GM15510 (cell line): ENCODE results near the gene FKBP2.

Experiments used
- POLR2A ChIP-seq: IDR thresholded peaks from 3 replicates; pipeline ENCODE4 v1.6.1; 2011; ENCODE audit warnings: borderline replicate concordance; ENCODE audit not compliant: insufficient read length; ENCODE audit errors: extremely low read depth

Gene FKBP2

DNA sequence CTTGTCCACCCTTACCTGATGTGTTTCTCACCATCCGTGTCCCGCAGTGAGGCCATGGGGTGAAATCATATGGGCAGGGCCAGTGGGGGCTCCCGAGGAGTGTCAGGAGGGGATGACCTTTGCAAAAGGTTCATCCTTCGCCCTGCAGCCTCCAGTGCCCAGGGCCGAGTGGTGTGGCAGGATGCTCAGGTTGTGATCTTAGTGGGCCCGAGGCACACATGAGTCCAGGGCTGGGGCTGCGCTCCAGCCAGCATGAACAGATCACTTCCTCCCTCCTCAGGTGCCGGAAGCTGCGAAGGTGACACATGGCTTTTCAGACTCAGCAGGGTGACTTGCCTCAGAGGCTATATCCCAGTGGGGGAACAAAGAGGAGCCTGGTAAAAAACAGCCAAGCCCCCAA, 2.8 kb upstream of the FKBP2 start:
- TF ChIP-seq POLR2A = no peak

DNA sequence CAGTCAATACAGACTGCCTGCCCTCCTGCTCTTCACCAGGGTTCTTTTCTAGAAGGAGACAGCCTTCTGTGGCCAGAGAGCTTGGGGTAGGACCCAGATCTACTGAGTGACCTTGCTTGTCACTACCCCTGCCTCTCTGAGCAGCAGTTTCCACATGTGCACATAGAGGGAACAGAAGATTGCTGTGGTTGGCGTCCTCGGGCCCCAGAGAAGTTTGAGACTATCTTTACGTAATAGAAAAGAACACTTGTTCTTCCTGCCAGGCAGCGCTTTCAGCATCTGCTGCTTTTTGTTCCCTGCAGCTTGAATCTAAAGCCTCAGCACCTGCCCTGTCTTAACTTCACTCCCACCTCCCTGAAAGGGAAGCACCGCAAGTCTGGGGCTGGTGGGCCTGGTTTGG, 1.9 kb upstream of the FKBP2 start:
- TF ChIP-seq POLR2A = no peak

DNA sequence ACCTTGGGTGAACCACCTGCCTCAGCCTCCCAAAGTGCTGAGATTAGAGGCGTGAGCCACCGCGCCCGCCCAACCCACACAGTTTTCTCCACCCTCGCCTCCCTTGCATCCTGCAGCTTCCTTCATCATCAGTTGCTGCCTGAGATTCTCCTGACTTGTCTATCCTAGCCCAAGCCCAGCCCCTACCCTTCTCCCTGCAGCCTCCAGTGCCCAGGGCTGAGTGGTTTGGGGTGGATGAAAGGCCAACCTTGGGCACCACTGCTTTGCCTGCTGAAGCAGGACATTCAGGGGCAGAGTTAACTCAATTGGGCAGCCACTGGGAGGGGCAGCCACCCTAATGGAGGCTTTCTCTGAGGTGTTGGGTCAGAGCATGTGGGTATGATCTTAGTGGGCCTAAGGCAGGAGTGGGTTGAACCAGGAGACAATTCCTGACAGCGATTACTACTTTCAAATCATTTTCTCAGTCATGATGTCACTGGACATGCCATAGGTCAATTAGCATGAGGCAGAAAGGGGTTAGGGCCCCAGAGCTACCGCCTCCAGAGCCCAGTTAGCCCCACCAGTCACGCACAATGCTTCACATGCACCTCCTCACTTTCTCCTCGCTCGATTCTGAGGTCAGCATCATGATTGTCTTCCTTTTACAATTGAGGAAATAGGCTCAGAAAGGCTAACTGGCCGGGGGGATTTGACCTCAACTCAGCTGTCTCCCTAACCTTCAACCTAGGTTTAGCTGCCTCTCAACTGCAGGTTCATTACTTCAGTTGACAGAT, 1.0 kb upstream of the FKBP2 start:
- TF ChIP-seq POLR2A = no peak

DNA sequence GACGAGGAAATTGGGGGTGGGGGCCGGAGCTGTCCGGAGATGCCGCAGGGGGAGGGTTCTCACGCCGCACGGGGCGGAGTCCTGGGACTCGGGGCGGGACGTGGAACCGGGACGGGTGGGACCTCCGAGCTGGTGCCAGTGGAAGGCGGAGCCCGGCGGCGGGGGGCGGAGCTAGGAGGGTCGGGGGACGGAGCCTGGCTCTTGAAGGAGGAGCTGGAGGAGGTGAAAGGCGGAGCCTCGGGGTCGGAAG, 271 bp downstream of the FKBP2 start:
- TF ChIP-seq POLR2A = no peak

DNA sequence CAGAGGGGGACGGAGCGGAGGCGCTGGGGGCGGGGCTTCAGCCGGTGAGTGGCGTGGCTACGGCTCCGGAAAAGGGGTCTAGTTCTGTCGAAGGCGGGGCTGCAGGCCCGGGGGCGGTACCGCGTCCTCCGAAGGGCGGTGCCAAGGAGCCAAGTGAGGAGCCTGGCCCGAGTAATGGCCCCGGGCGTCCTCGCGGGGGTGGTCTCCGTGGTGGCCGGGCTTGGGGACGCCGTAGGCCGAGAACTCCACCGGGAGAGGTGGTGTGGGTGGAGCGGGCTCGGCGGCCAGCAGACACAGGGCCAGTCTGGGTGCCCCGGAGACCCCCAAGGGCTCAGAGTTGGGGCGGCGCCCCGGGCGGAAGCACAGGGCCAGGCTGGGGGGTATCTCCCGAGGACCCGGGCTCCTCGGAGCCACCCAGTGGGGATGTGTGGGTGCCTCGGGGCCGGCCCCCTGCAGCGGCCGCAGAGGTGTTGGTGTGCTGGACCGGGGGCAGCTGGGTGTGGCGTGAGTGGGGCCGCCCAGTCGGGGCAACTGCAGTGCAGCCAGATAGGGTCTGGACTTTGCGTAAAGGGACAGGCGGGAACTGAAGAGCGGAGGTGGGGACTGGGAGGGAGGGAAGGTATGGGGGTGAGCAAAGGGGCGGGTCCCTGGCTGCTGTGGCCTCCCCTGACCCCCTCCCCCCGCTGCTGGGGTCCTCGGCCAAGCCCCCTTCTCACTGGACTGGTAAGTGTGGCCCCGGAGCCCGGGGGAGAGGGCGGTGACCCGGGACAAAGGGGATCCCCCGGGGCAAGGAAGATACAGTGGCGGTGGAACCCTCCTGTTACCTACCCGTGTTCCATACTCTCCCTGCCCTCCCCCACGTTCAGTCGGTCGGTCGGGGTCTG, 838 bp downstream of the FKBP2 start:
- TF ChIP-seq POLR2A = peak; percentile 70

DNA sequence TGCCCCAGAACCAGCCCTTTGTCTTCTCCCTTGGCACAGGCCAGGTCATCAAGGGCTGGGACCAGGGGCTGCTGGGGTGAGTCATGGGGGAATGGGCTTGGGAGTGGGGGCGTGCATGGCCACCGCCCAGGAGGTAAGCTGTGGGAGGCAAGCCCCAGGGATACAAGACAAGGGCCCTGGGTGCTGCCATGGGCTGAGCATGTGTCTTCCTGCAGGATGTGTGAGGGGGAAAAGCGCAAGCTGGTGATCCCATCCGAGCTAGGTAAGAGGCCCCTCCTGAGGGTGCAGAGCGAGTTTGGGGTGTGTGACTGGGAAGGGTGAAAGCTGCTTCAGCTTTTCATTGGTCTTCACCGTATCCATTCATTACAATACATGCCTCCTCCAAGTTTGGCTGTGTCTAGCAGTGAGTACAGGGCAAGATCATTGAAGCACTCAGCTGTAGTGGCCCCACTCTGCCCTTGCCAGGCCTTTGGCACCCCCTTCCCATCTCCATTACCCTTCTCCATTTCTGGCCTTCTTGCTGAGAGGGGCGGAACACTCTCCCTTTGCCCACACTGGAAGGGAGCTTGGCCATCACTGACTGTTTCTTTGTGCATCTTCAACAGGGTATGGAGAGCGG, 2.5 kb downstream of the FKBP2 start:
- TF ChIP-seq POLR2A = peak; percentile 2

DNA sequence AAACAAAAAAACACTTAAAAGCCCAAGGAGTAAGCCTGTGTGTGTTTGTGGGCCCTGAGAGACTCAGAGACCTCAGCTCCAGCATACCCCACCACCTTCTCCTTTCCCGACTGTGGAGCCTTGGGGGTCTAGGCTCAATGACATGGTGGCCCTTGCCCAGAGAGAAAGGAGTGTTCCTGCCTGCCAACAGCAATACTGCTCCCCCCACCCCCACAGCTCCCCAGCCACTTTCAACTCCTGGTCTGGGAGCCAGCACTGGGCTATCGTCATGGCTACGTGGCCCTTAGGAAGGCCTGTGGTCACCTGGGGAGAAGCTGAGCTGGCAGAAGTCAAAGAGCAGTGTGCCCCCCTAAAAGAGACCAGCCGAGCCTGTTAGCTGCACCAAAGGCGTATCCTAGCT, 3.2 kb downstream of the FKBP2 start:
- TF ChIP-seq POLR2A = no peak

DNA sequence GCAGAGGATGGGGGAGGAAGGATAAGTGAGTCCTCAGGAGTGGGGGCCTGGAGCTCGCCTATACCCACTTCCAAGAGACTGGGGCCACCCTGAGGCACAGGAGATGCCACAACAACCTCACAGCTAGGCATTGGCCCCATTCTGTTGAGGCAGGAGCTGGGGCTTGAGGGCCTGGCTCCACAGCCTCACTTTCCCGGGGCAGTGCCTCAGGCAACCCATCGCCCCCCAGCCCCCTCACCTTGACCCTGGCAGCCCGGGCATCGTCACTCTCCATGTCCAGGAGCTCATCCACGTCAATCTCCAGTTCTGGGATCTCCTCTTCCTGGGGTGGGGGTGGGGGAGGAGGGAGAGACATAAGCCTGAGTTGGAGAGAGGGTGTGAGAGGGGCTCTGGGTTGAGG, 4.1 kb downstream of the FKBP2 start:
- TF ChIP-seq POLR2A = peak; percentile 24

DNA sequence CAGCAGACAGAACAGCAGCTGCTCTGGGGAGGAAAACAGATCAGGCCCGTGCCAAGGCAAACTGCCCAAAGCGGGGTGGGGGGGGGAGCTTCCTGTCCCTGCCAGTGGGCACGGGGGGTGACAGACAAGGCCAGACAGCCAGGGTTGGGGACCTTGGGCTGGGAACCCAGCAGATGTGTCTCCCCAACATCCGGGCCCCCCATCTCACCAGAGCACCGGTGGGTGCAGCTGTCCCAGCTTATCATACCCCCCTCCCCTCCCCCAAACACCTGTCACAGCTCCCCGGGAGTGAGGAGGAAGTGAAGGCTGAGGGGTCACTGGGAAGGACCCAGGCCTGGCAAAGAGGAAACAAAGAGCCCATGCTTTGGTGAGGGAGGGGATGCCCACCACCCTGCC, 4.5 kb downstream of the FKBP2 start:
- TF ChIP-seq POLR2A = no peak

DNA sequence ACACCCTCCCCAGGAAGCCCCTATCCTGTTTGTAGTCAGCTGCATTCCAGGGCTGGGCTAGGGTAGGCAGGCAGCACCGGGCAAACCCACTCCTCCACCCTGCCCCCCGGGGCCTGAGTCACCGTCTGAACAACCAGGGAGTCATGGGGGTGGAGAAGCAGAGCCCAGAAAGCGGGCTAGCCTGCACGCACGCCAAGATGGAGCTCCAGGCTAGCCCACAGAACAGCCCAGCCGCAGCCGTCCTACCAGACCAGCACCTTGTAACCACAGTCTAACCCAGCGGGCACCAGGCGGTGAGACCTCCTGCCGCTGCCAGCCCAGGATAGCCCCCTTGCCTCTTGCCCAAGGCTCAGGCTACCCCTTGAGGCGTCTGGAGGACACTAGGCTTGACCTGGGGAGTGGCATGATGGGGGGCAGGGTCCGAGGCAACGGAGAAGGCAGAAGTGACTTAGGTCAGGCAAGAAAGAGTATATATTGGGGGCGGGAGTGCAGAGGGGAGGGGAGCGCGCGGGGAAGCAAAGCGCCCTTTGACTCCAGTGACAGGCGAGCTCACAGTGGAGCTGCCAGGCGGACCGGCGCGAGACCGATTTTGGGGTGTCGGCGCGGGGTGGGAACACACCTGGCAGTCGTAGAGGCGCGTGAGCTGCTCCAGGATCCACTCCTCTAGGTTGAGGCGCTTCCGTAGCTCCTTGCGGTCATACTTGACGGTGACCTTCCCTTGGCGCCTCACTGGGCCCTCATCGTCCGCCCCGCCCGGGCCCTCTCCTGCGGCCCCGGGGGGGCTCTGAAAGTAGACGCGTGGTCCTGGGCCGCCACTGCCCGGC, 5.1 kb downstream of the FKBP2 start:
- no peak for TF ChIP-seq POLR2A

DNA sequence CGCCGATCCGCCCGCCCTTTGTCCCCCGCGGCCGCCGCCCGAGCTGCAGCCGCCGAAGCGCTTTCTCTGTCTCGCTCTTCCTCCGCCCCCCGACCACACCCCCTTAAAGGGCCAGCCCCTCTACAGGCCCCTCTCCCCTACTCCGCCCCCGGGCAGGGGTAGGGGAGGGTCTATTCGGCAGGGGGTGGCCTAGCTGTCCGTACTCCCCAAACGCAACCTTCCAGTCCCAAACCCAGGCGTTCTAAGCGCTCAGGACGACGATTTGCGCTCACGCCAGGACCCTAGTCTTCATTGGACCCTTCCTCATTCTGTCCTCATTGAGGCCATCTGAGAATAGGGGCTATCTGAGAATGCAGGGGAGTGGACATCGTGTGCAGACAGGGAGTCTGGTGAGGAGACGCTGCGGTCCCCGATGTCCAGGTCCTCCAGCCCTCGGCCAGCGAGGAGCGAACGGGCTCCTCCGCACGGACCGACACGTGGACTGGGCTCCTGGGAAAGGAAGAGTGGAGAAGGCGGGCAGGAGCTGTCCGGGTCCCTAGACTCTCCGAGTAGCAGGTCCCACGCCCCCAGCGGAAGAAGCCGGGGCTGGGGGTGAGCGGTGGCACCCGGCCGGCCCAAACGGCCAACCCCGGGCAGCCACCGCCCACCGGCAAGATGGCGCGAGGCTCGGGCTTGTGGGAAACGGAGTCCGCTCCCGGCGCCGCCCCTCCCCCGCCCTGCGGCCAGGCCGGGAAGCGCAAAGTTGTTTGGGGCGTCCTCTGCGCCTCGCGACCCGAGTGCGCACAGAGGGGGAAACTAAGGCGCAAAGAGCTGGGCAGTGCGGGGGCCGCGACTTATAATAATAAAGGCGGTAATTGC, 6.2 kb downstream of the FKBP2 start, which contains the start of gene PPP1R14B:
Gene PPP1R14B (minus strand): TSS at position 73 of the 858 bp plus-strand sequence. CDS start 270 bp downstream, outside the sequence.
- TF ChIP-seq POLR2A = peak; percentile 40

DNA sequence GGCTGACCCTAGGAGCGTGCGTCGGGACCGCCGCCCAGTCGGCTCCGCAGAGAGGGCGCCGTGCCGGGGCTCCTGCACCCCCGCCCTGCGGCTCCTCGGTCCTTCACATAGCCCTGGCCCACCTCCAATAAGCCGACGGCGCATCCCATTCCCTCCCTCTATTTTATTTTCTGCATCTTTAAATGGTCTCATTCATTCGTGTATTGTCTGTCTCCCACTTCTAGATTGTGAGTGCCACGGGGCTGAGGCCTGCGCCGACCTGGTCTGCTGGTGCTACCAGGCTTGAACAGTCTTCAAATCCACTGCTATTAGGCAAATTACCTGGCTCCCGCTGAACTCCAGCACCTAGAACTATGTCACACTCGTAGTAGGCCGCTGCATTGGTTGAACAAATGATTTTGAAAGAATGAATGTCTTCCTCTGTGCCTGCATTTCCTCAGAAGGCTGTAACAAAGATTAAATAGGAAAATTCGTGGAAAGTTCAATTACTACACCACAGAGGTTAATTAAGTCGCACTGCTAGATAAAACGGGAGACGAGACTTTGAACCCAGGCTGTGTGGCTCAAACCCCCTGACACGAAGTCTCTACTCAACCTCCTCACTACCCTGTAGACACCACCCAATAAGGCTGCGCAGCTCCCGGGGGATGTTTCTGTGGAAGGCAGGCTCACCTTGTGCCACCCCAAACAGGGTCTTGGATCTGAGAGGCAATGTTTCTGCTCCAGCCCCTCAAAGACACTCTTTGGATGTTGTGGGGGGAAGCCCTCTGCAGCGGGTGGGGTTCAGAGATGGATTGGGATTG, 7.0 kb downstream of the FKBP2 start:
- TF ChIP-seq POLR2A = no peak

DNA sequence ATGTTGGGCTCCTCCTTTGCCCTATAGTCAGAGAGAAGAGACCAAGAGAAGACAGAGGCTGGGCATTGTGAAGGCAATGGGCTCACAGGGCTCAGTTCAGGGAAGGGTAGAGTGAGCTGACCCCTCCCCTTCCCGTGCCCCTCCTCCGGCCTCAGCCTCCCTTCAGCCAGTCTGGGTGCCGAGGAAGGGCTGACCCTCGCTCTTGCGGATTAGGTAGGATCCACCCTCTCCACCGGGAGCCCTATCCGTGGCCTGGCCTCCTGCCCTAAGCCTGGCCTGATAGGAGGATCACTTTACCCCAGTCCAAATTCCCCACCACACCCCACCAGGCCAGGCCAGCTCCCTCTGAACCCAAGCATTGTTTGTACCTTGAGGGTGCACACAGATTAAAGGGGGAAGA, 7.7 kb downstream of the FKBP2 start:
- TF ChIP-seq POLR2A = no peak
